Natural killer cell (primary cell): ENCODE results near the gene PITRM1. TPM values are rescaled to one million over a fixed set of nuclear protein-coding genes. Genes with fewer than 3 reads are reported as not detected.

ENCODE experiments used
- ATAC-seq, 3 donors: fragments of 150-1000 bp in 2 of 3; fragments of 200-7000 bp in 1 of 3; cut with Tn5 transposase; 1 replicate in 1 of 3; 2 replicates in 2 of 3; pipeline ENCODE4 v1.10.0; 2021; ENCODE audit warnings: mild to moderate bottlenecking in 2 of 3, moderate library complexity in 2 of 3
- DNase-seq, 2 donors: peaks; one replicate each; pipeline versions ENCODE4 v3.0.0 to v3.0.0-alpha.2; 2013 to 2021; ENCODE audit warnings: mixed read lengths in 1 of 2
- H3K27ac ChIP-seq: one replicate; pipeline ENCODE4 v1.5.1; 2013; ENCODE audit warnings: mild to moderate bottlenecking, low read length
- H3K27me3 ChIP-seq: one replicate; pipeline ENCODE4 v1.6.1; 2013; ENCODE audit warnings: low read length; ENCODE audit not compliant: control insufficient read depth, insufficient read depth
- H3K36me3 ChIP-seq: one replicate; pipeline ENCODE4 v1.6.1; 2013; ENCODE audit warnings: low read length; ENCODE audit not compliant: control insufficient read depth, insufficient read depth
- H3K4me1 ChIP-seq: one replicate; pipeline ENCODE4 v1.6.1; 2013; ENCODE audit warnings: low read length; ENCODE audit not compliant: control insufficient read depth, insufficient read depth
- H3K4me3 ChIP-seq: one replicate; pipeline ENCODE4 v1.5.1; 2013; ENCODE audit warnings: low read length
- H3K9me3 ChIP-seq: one replicate; pipeline ENCODE4 v1.6.1; 2013; ENCODE audit warnings: low read length; ENCODE audit not compliant: control insufficient read depth, insufficient read depth
- H3K27ac Mint-ChIP-seq, 2 donors: one replicate each; pipeline ENCODE4 v1.8.0; 2022; ENCODE audit warnings: mild to moderate bottlenecking in 2 of 2, mixed read lengths in 2 of 2, moderate library complexity in 1 of 2
- H3K27me3 Mint-ChIP-seq, 2 donors: one replicate each; pipeline ENCODE4 v1.8.0; 2022; ENCODE audit warnings: low read depth in 2 of 2, mixed read lengths in 2 of 2
- H3K36me3 Mint-ChIP-seq: one replicate; pipeline ENCODE4 v1.8.0; 2022; ENCODE audit warnings: mixed read lengths
- H3K4me1 Mint-ChIP-seq, 2 donors: one replicate each; pipeline ENCODE4 v1.8.0; 2022; ENCODE audit warnings: mixed read lengths in 2 of 2
- H3K4me3 Mint-ChIP-seq: one replicate; pipeline ENCODE4 v1.8.0; 2022; ENCODE audit warnings: mild to moderate bottlenecking, moderate library complexity, mixed read lengths
- H3K9me3 Mint-ChIP-seq, 2 donors: one replicate each; pipeline ENCODE4 v1.8.0; 2022; ENCODE audit warnings: mixed read lengths in 2 of 2
- CTCF ChIP-seq: fragments of 200-600 bp; IDR thresholded peaks from one replicate; pipeline ENCODE4 v1.8.0; 2022; ENCODE audit warnings: antibody characterized with exemption
- WGBS: methylation state at CpG from one replicate; pipeline ENCODE4 v1.1.7; 2013; ENCODE audit warnings: missing lambda C conversion rate; ENCODE audit not compliant: insufficient coverage; 5-methylcytosine and 5-hydroxymethylcytosine counted together
- intact Hi-C: fragments of 100-400 bp; cut with micrococcal nuclease; formaldehyde crosslinking; loops from one replicate; pipeline ENCODE4 v1.14.2; 2022
- total RNA-seq, 4 donors: library from RNA; stranded (reverse); fragments of 120-200 nt in 1 of 4; gene quantifications; one replicate each; pipeline versions ENCODE4 v1.2.3 to v1.2.4, GENCODE V29; 2013 to 2022

Gene PITRM1
- total RNA-seq, 3 donors from 2014 or later (not counting 1 experiment from before 2014, with no cell fraction given) = 67.1 to 89.0 (median 70.6) TPM

- no peak overlapping the region for H3K4me3 Mint-ChIP-seq
- ATAC-seq = no peak
- no peak for DNase-seq
- H3K27me3 Mint-ChIP-seq = no peaks in the 10 kb centered on the region
- H3K36me3 ChIP-seq = peaks cover 61% of the 10 kb centered on the region
- H3K27me3 ChIP-seq = no peaks in the 10 kb centered on the region
- H3K27ac Mint-ChIP-seq = no peak overlapping the region
- no peak overlapping the region for H3K4me3 ChIP-seq
- no peak overlapping the region for H3K27ac ChIP-seq
- H3K9me3 Mint-ChIP-seq = no peaks in the 10 kb centered on the region
- TF ChIP-seq CTCF = no peak
- no peaks in the 10 kb centered on the region for H3K9me3 ChIP-seq
- intact Hi-C loops = no loop called here
- no peaks in the 10 kb centered on the region for H3K4me1 ChIP-seq
- H3K4me1 Mint-ChIP-seq = peaks cover 0 to 4% of the 10 kb centered on the region in 2 donors
- H3K36me3 Mint-ChIP-seq = peaks cover 7% of the 10 kb centered on the region
- WGBS = 91% methylated on average over 19 of the region's 19 CpGs
These were observed 59.2 kb downstream of the PITRM1 start for GRCh38 chr10:3113343-3113720.

GRCh38 chr10:3111621-3112163 is 60.9 kb downstream of the PITRM1 start:
- peaks cover 61% of the 10 kb centered on the region for H3K36me3 ChIP-seq
- H3K9me3 Mint-ChIP-seq = no peaks in the 10 kb centered on the region
- H3K4me1 ChIP-seq = no peaks in the 10 kb centered on the region
- no peak for TF ChIP-seq CTCF
- intact Hi-C loops = no loop called here
- no peak overlapping the region for H3K4me3 Mint-ChIP-seq
- H3K36me3 Mint-ChIP-seq = peaks cover 7% of the 10 kb centered on the region
- DNase-seq = no peak
- no peak overlapping the region for H3K27ac Mint-ChIP-seq
- H3K27me3 Mint-ChIP-seq = no peaks in the 10 kb centered on the region
- 94% methylated on average over 14 of the region's 15 CpGs for WGBS
- ATAC-seq = no peak
- H3K4me3 ChIP-seq = no peak overlapping the region
- H3K27ac ChIP-seq = no peak overlapping the region
- peaks cover 0 to 4% of the 10 kb centered on the region in 2 donors for H3K4me1 Mint-ChIP-seq
- no peaks in the 10 kb centered on the region for H3K27me3 ChIP-seq
- H3K9me3 ChIP-seq = no peaks in the 10 kb centered on the region

- no peaks in the 10 kb centered on the region for H3K36me3 Mint-ChIP-seq
These were observed 61.6 kb downstream of the PITRM1 start for GRCh38 chr10:3110782-3111620.

More at GRCh38 chr10:3110782-3111620, 61.6 kb downstream of the PITRM1 start:
- H3K4me1 ChIP-seq = no peaks in the 10 kb centered on the region
- H3K27ac Mint-ChIP-seq = peak overlapping the region in 1 of 2 donors; percentile 1
- ATAC-seq (peak in 1 of 3 donors; percentile 8), DNase-seq (no peak)
- H3K36me3 ChIP-seq = peaks cover 59% of the 10 kb centered on the region
- no peaks in the 10 kb centered on the region for H3K27me3 Mint-ChIP-seq
- 86% methylated on average over 9 of the region's 9 CpGs for WGBS
- TF ChIP-seq CTCF = no peak
- no peak overlapping the region for H3K4me3 Mint-ChIP-seq
- H3K9me3 Mint-ChIP-seq = no peaks in the 10 kb centered on the region
- no peak overlapping the region for H3K27ac ChIP-seq
- H3K9me3 ChIP-seq = no peaks in the 10 kb centered on the region
- H3K27me3 ChIP-seq = no peaks in the 10 kb centered on the region
- peaks cover 0 to 4% of the 10 kb centered on the region in 2 donors for H3K4me1 Mint-ChIP-seq
- intact Hi-C loops = no loop called here
- H3K4me3 ChIP-seq = no peak overlapping the region
